ENCODE data around the gene PPP2R5C.

The PPP2R5C gene

DNA sequence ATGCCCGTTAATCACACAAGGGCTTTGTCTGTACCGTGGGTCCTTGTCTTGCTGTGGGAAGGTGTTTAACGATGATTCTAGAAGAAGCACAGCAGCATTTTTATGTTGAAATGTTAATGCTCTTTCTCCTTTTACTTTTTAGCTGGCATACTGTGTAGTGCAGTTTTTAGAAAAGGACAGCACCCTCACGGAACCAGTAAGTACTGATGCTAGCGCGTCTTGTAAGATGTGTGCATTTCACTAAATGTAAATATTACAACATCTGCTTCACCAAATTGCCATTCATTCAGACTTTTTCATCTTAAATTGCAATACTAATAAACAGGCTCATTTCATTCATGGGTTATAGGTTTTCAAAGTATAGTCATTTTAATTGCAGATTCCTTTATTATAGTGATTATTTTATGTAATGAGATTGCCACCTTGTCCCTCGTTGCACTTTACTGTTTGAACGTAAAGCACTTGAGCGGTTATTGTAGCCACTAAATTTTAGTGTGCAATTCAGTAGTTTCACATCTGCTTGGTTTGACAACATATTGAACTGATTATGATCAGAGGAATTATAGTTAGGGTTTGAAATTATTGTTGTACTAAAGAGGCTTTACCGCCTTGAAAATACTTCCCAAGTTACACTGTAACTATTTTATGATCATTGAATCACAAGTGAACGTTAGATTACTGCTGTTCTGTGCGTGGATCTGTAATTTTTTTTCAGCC is 133.0 kb downstream of the PPP2R5C start:
- DNase-seq, result no peak

DNA sequence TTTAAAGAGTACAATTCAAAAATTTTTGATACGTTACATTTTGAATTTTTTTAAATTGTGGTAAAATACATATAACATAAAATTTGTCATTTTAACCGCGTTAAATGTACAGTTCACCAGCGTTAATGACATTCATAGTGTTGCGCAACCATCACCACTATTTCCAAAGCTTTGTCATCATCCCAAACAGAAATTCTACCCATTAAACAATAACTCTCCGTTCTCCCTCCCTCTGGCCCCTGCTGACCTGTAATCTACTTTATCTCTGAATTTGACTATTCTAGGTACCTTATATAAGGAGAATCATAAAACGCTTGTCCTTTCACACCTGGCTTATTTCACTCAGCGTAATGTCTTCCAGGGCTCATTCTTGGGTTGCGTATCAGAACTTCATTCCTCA is 133.7 kb downstream of the PPP2R5C start:
- no peak for DNase-seq

DNA sequence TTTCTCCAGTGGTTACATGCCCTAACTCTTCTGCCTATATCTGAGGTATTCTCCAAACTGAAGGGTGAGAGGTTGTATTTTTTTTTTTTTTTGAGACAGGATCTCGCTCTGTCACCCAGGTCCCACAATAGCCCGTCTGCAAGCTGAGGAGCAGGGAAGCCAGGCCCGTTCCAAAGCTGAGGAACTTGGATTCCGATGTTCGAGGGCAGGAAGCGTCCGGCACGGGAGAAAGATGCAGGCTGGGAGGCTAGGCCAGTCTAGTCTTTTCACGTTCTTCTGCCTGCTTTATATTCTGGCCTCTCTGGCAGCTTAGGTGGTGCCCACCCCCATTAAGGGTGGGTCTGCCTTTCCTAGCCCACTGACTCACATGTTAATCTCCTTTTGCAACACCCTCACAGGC is 135.8 kb downstream of the PPP2R5C start:
- no peak for DNase-seq

DNA sequence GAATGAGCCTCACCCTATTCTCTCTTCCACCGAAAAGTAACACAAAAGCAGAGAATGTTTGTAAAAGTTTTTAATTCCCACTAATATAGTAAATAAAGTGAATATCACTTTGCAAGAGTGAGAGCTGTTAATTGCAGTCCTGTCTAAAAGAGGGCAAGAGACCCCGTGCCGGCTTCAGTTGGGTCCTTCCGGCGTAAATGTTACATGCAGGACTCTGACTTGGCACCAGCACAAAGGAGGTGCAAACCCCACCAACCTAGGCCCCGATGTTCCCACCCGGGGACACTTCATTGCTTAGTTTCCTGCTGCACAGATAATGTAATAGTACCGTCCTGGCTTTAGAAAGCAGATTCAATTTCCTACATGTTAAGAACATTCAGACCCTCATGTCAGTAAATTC is 136.9 kb downstream of the PPP2R5C start:
- DNase-seq, result no peak

DNA sequence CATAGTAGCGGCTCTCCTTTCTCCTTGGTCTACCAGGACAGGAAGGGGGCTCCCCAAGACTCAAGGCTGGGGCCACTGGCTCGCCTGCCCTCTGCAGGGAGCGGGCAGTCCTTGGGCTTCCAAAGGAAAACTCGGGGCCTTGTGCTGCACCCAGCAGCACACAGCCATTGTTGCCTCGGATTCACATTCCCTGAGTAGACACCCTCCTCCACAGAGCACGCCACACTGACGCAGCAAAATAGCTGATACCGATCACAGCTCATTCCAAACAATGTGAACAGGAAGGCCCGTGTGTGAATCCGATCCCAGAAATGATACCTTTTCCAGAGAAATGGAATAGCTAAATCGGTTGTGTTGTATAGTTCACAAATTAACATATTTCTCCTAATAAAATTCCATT is 137.8 kb downstream of the PPP2R5C start:
- no peak for DNase-seq

DNA sequence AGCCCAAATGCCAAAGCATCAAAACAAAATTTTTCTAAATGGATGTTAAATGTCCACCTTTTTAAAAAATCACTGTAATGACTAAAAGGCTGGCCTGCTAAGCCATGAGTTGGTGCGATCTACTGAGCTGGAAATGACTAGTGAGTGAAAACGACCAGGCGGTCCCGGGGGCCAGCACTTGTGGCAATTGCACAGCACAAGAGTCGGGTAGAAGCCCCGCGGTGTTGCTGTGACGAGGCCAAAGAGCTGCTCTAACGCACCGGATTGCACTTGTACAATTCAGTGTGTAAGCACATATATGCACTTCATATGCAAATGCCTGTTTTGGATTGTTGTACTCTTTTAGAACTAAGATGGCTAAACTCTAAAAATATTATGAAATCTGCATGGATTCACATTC is 138.7 kb downstream of the PPP2R5C start:
- DNase-seq, result no peak

DNA sequence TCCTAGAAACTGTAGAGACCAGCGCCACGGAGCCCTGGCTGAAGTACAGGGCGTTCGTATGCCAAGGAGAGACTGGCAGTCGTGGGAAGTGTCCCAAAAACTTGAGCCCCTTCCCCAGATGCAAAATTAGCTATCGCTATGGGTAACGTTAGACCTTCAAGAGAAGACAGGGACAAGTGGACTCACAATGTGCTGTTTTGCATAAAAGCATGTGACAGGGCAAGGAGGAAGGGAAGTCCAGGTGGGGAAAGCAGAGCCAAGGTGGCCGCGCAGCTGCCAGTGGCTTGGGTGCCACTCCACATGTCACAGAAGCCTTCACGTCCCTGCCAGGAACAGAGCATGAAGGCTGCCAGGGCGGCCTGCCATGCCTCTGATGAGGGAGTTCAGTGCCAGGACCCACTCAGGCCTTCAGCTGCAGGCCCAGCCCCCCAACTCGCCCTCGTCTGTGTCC is 141.6 kb downstream of the PPP2R5C start:
- no peak for DNase-seq

DNA sequence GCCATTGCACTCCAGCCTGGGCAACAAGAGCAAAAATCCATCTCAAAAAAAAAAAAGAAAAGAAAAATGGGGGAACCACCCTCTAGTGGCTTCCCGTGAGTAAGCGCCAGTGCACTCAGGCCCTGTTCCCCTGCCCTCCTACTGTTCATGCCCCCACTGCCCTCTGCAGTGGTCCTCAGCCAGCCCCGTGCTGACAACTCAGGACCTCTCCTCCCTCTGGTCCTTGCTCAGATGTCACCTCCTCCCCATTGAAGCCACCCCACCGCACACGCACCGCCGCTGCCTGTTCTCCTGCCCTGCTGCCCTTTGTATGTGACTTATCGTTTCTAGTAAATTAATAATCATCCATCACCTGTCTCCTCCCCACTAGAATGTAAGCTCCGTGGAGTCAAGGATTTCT is 144.1 kb downstream of the PPP2R5C start:
- DNase-seq, result no peak

DNA sequence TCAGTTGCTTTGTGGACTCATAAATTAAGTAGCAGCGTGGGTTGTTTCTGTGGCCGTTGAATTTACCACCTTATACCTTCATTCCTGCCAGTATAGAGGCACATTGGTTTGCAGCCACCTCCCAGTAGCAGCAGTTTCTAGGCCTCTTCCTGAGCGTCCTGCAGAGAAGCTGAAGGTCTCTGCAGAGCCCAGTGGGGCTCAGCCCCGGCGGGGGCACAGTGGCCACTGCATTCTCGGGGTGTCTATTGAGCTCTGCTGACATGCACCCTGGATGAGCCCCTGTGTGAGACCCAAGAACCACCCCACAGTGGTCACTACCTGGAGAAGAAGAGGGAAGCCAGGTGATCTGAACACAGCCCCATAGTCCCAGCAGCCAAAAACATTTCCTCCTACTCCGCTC is 145.1 kb downstream of the PPP2R5C start:
- no peak for DNase-seq

DNA sequence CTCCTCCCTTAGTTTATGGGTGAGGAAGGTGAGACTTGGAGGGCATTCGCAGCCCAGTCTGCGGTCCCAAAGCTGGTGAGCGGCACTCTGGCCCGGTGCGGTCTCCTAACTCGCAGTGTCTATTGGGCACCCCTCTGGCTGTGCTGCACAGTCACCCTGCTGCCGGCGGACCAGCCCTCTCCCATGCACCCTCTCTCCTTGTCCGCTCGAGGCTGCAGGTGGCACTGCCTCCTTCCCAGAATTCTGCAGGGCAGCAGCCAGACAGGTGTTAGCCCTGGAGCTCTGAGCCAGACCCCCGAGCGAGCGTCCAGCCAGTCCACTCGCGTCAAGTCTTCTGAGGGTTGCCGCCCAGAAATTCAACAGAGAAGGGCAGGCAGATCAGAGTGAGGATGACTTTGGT is 146.1 kb downstream of the PPP2R5C start:
- DNase-seq, result no peak

DNA sequence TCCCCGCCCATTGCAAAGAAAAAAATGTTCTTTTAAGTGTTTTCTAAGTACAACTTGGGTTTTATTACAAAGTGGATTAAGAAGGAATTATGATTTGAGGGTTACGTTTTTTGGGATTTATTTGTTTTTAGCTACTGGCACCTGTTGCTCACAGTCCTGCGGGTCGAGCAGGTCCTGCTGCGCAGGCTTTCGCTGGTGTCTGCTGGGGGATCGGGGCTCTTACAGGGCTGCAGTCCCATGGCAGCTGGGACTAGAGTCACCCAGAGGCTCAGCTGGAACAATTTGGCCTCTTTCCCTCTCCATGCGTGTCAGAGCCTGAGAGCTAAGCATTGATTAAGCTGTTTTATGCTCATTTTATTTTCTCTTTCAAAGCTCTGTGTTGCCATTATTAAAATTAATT is 147.3 kb downstream of the PPP2R5C start:
- DNase-seq, result no peak

DNA sequence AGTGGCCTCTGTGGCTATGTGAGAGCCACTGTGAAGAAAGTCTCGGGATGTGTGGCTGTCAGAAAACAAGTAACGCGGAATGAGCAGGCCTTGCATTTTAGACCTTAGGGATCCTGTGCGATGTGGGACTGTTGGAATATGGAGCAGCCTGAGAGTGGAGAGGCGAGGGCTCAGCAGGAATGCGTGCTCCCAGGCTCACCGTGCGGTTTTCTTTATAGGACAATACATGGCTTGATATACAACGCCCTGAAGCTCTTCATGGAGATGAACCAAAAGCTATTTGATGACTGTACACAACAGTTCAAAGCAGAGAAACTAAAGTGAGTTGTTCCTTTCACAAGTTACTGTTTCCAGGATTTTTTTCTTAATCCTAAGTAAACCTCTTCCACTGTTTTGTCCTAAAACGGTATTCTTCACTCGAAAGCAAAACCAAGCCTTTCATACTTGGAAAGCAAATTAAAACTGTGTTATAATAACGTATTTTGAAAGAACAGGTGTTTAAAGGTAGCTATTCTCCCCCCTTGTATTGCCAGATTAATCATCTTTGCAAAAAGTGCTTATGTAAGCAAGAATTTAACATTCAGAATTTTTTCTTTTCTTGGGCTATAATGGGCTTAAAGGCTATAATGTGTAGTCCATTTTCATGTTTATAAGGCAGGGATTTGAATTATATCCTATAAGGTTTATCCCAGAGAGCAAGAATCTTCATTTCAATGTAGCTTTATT is 148.0 kb downstream of the PPP2R5C start:
- no peak for DNase-seq

DNA sequence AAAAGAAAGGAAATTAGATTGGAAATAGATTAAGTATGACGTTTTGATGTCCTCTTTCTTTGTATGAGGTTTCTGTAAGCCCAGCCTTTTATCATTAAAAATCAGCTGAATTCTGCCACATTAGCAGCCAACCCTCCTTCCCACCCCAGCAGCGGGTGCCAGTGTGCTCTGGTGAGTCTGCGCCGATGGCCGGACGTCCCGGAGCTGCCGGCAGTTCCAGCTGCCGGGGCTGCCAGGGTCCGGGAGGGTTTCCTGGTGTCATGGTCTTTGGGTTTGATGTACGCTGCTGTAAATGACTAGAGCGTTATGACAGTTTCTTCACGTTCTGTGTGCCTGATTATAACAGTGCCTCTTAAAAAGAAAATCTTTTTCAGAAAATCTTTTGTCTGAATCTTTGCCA is 151.3 kb downstream of the PPP2R5C start:
- DNase-seq, result no peak

DNA sequence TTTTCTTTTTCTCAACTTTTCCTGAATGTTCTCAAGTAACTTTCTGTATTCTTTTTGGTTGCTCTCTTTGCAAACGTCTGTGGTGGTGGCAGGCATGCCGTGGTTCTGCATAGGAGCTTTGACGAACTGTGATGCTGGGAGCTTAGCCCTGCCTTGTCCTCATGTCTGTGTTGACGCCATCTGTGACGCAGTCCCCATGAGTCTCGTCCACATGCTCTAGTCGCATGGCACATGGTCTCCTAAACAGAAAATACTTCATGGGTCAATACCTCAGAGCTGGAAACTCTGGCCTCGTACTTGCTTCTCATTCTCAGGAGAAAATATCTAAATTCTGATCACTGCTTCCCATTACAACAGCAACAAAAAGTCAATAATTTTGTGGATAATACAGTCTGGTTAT is 152.6 kb downstream of the PPP2R5C start:
- DNase-seq, result no peak

DNA sequence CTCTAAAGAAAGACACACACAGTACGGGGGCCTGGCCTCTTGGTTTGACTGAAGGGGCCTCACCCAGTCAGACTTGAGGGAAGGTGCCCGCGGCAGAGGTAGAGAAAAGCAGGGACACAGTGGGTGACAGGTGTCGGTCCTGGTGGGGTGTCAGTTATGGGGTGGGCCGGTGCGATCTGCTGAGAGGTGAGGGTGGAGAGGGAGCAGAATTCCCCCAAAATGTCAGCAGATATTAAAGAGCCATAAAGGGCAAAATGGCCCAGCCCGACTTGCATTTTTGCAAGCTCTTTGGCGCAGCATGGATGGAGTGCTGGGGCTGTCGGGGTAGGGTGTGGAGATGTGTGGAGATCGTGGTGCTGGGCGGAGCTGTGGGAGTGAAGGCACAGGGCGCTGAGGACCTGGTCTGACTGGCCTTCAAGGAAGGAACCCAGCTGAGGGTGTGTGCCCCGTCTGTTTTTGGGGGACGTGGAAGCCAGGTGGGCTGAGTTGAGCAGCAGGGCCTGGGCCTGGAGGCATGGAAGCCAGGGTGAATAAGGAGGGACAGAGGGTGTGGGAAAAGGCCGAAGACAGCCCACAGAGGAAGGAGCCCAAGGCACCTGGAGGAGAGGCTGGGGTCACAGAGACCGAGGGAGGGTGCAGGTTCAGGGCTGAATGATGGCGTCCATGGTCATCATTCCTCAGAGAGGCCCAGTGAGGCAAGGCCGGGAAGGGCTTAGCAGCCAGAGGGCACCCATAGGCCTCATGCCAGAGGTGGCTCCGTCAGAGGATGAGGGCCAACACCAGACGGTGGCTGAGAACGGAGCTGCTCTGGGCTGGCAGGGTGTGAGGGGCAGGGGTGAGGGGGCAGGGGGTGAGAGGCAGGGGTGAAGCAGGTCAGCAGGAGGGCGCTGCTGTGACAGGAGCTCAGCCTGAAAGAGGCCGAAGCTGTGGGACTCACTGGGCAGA is 154.6 kb downstream of the PPP2R5C start:
- DNase-seq, result no peak

DNA sequence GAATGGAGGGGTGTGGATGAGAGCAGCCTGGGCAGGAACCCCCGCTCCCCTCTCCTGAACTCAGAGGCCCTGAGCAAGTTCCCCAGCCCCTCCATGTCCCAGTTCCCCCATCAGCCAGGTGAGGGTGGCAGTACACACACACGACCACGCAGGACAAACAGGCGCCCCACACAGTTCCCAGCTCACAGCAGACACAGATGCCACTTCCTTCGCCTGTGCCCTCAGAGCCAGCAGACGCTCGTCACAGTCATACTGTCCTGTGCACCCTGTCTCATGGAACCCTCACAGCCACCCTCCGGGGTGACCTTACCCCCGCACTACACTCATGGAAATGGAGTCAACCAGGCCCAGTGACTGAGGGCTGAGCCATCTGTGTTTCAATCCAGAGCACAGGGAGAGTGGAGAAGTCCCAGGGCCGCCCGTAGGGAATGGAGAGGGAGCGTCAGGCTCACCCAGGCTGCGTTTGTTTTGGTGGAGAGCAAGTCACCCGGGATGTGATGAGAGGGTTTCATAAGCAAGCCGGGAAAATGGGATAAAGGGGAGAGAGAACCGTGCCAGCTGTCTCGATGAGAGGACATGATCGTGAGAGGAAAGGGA is 155.4 kb downstream of the PPP2R5C start:
- no peak for DNase-seq

DNA sequence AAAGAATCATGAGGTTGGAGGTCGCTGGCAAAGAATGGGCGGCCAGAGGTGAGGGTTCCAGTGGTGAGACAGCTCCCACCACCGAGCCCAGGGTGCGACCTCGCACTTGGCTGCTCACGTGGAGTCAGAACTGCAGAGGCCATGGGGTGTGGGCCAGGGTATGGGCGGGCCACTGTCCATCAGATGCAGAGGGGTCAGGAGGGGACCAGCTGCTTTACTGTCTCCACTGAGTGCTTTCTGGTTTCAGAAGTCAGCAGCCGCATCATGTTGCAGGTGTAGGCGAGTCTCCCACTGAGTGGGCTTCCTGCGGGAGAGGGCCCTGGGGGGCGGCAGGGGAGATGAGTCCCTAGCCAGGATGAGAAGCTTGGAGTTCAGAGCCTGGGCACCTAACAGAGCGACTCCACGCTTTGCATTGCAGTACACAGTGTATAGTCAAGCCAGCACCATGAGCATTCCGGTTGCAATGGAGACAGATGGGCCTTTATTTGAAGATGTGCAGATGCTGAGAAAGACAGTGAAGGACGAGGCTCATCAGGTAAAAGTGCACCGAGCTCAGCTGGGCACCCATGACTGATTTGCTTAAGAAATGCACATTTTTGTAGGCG is 156.0 kb downstream of the PPP2R5C start:
- no peak for DNase-seq

DNA sequence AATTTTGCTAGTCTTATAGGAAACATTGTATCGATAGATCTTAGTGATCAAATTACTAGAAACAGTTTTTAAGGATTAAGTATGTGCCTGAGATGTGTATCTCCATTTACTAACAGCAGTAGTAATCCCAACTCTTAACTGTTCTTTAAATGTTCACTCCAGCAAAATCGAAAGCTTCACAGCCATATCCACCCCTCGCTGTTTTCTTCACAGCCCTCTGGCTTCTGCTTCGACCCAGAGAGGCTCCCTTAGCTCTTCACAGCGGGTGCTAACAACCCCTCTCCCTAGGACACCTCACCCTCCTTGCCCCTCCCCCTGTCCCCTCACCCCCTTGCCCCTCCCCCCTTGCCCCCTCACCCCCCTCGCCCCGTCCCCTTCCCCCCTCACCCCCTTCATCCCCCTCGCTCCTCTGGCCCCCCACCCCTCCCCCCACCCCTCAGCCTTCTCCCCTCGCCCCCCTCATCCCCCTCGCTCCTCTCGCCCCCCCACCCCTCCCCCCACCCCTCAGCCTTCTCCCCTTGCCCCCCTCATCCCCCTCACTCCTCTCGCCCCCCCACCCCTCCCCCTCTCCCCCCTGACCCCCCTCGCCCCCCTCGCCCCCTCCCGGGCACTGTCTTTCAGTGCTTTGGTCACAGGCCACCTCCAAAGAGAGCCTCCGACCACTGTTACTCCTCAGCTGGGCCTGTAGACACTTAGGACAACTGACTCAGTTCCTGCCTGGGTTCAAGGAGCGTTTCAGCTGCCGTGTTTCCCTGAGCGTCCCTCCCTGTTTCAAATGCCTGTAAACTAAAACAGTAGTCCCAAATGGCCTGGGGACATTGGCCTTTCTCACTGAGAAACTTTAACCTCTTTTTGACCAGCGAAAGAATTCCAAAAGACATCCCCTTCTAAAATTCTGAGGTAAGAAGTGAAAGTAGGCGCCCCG is 156.8 kb downstream of the PPP2R5C start:
- DNase-seq, result no peak

DNA sequence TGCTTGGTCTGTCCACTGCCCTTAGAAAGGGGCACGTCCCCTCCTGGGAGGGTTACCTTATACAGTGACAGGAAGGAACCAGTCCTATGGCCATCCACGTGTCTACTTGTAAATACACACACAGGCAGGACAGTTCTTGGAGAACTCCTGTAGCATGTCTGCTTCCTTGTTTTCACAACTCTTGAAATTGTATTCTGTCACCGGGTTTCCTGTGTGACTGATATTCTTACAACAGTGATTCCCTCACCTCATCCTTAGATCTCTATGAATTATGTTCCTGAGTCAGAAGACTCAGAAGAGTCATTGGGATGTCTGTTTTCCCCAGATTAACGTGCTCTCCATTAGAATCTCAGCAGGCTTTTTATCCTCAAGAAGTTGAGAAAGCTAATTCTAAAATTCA is 158.8 kb downstream of the PPP2R5C start:
- DNase-seq, result no peak

DNA sequence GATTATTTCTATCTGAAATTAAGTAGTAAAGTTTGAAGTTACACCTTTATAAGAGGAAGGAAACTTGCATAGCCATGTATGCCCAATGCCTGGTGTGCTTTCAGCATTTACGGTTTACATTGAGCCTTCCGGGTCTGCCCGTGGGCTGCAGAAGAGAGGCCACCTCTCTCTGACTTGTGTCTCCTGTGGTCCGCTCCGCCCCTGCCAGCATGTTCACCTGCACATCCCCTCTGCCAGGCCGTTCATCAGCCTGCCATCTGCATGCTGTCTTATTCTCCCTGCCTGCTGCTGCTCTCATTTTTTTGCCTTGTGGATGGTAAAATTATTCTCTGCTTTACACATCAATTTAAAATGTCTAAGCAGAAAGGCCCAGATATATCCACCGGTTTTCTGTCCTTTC is 161.4 kb downstream of the PPP2R5C start:
- no peak for DNase-seq

DNA sequence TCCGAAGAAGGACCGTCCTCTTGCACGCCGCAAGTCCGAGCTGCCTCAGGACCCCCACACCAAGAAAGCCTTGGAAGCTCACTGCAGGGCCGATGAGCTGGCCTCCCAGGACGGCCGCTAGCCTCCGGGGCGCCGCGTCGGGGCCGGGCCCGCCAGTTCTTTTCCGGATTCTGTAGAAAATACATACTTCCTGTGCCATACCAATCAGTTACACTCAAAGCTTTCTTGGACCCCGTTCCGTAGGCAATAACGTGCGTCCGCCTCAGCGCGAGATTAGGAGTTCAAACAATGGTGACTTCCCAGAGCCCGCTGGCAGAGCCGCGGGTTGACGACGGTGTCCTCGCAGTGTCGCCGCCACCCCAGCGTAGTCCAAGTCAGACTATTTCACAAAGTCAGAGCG is 163.6 kb downstream of the PPP2R5C start:
- DNase-seq, result no peak

DNA sequence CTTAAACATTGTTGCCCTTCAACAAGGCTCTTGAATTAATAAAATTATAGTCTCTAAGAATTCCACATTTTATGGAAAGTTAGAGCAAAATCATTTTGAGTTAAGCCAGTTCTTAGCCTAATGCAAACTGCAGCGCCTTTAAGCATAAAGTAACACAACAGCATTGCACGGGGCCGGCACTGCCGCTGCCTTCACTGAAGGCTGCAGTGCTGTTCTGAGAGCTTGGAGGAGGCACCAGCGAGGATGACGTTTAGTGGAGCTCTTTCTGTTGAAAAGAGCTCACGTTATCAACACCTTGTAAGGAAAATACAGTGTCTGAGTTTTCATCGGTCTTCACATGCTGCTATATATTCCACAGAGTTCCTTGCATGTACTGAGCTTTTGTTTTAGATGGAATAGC is 164.6 kb downstream of the PPP2R5C start:
- DNase-seq, result no peak
